Mesodermal cell (in vitro differentiated cells): ENCODE results near the gene EFHD2.
"Not testable (repeated sequence)": the region's sequence is repeated elsewhere in the genome, so short reads cannot be mapped to it uniquely, and the experiment has no call there.

Source experiments
- H3K27ac ChIP-seq: 2 replicates; pipeline ENCODE4 v1.7.0; 2013; ENCODE audit warnings: mild to moderate bottlenecking, low read depth, low read length, moderate library complexity; ENCODE audit not compliant: severe bottlenecking
- H3K36me3 ChIP-seq: 2 replicates; pipeline ENCODE4 v1.7.1; 2013; ENCODE audit warnings: mild to moderate bottlenecking, low read length, moderate library complexity; ENCODE audit not compliant: control insufficient read depth, insufficient read depth
- H3K4me1 ChIP-seq: one replicate; pipeline ENCODE4 v1.7.1; 2013; ENCODE audit warnings: mild to moderate bottlenecking, low read length; ENCODE audit not compliant: insufficient read depth, control insufficient read depth, poor library complexity, severe bottlenecking
- H3K4me3 ChIP-seq: 2 replicates; pipeline ENCODE4 v1.7.0; 2013; ENCODE audit warnings: low read length, control low read depth, mild to moderate bottlenecking; ENCODE audit not compliant: insufficient read depth, poor library complexity, severe bottlenecking; ENCODE audit errors: extremely low read depth
- H3K9me3 ChIP-seq: 2 replicates; pipeline ENCODE4 v1.7.1; 2013; ENCODE audit warnings: mild to moderate bottlenecking, low read length, moderate library complexity; ENCODE audit not compliant: control insufficient read depth
- WGBS, 2 experiments: methylation state at CpG; one replicate each; pipeline ENCODE4 v1.1.5; 2013; ENCODE audit warnings: missing lambda C conversion rate in 2 of 2; ENCODE audit not compliant: insufficient coverage in 2 of 2; 5-methylcytosine and 5-hydroxymethylcytosine counted together

EFHD2 gene

GRCh38 chr1:15468145-15468544 lies 58.5 kb downstream of the EFHD2 start:
- Histone ChIP-seq H3K4me1 (no peaks in the 10 kb centered on the region), H3K4me3 (no peak overlapping the region), H3K9me3 (no peaks in the 10 kb centered on the region), H3K36me3 (no peaks in the 10 kb centered on the region), H3K27ac (no peak overlapping the region)

GRCh38 chr1:15469361-15469760 lies 59.7 kb downstream of the EFHD2 start:
- WGBS, 2 experiments = 80 to 86% methylated on average over 1 to 2 of the region's 3 CpGs
- H3K9me3 ChIP-seq = no peaks in the 10 kb centered on the region
- H3K4me1 ChIP-seq = no peaks in the 10 kb centered on the region
- H3K36me3 ChIP-seq = no peaks in the 10 kb centered on the region
- H3K4me3 ChIP-seq = no peak overlapping the region
- H3K27ac ChIP-seq = no peak overlapping the region

- H3K4me3 ChIP-seq, H3K27ac ChIP-seq, H3K9me3 ChIP-seq, H3K4me1 ChIP-seq, H3K36me3 ChIP-seq: not testable (repeated sequence)
- 88 to 95% methylated on average over 8 of the region's 9 CpGs for WGBS, 2 experiments
Observed at GRCh38 chr1:15469821-15470448, 60.2 kb downstream of the EFHD2 start.

GRCh38 chr1:15471067-15471466 lies 61.4 kb downstream of the EFHD2 start:
- not testable (repeated sequence) for H3K4me1 ChIP-seq, H3K9me3 ChIP-seq, H3K36me3 ChIP-seq, H3K27ac ChIP-seq, H3K4me3 ChIP-seq
- WGBS, 2 experiments = 89 to 94% methylated on average over 4 to 5 of the region's 5 CpGs

GRCh38 chr1:15471723-15472122 lies 62.0 kb downstream of the EFHD2 start:
- not testable (repeated sequence) for H3K27ac ChIP-seq, H3K4me1 ChIP-seq, H3K36me3 ChIP-seq, H3K9me3 ChIP-seq, H3K4me3 ChIP-seq
- WGBS, 2 experiments = 93 to 94% methylated on average over 5 of the region's 6 CpGs

- H3K4me1 ChIP-seq = no peaks in the 10 kb centered on the region
- H3K9me3 ChIP-seq = no peaks in the 10 kb centered on the region
- WGBS, 2 experiments = 78 to 87% methylated on average over 9 to 10 of the region's 11 CpGs
- no peak overlapping the region for H3K27ac ChIP-seq
- H3K36me3 ChIP-seq = no peaks in the 10 kb centered on the region
- H3K4me3 ChIP-seq = no peak overlapping the region
Observed at GRCh38 chr1:15472587-15472986, 62.9 kb downstream of the EFHD2 start.

GRCh38 chr1:15475752-15476314 lies 66.1 kb downstream of the EFHD2 start, which contains the start of gene CELA2B:
Gene CELA2B (plus strand): TSS chr1:15476104. CDS start chr1:15476126, 22 bp downstream.
- H3K4me3 ChIP-seq = no peak within 1 kb of the TSS
- WGBS, 2 experiments = 93 to 100% methylated on average over 2 to 3 of the region's 5 CpGs
- H3K9me3 ChIP-seq = no peaks in the 10 kb centered on the region
- no peak within 1 kb of the TSS for H3K27ac ChIP-seq
- H3K36me3 ChIP-seq = no peaks in the 10 kb centered on the region
- no peaks in the 10 kb centered on the region for H3K4me1 ChIP-seq

GRCh38 chr1:15476927-15477326 lies 67.2 kb downstream of the EFHD2 start:
- Histone ChIP-seq H3K27ac (no peak overlapping the region), H3K4me1 (no peaks in the 10 kb centered on the region), H3K9me3 (no peaks in the 10 kb centered on the region), H3K4me3 (no peak overlapping the region), H3K36me3 (no peaks in the 10 kb centered on the region)
- 83% methylated on average over 1 of the region's 3 CpGs; no CpG with 5 or more reads in 1 of the 2 experiments for WGBS, 2 experiments

GRCh38 chr1:15477646-15478212 lies 68.0 kb downstream of the EFHD2 start:
- 96% methylated on average over 3 to 4 of the region's 5 CpGs for WGBS, 2 experiments
- Histone ChIP-seq H3K4me1 (no peaks in the 10 kb centered on the region), H3K4me3 (no peak overlapping the region), H3K27ac (no peak overlapping the region), H3K36me3 (no peaks in the 10 kb centered on the region), H3K9me3 (no peaks in the 10 kb centered on the region)
